Activated CD8-positive, alpha-beta memory T cell treated with anti-CD3 and anti-CD28 coated beads, Interleukin-2, amount 50 U/mL, for 24 hours (primary cell): ENCODE results near the gene CDC37L1.
"Not testable (repeated sequence)": the region's sequence is repeated elsewhere in the genome, so short reads cannot be mapped to it uniquely, and the experiment has no call there.

Experiments used
- DNase-seq: peaks from one replicate; pipeline ENCODE4 v3.0.0-alpha.2; 2020; ENCODE audit errors: extremely low read depth

CDC37L1 gene

GRCh38 chr9:4754530-4754929 is 75.2 kb downstream of the CDC37L1 start:
- DNase-seq: not testable (repeated sequence)

DNA sequence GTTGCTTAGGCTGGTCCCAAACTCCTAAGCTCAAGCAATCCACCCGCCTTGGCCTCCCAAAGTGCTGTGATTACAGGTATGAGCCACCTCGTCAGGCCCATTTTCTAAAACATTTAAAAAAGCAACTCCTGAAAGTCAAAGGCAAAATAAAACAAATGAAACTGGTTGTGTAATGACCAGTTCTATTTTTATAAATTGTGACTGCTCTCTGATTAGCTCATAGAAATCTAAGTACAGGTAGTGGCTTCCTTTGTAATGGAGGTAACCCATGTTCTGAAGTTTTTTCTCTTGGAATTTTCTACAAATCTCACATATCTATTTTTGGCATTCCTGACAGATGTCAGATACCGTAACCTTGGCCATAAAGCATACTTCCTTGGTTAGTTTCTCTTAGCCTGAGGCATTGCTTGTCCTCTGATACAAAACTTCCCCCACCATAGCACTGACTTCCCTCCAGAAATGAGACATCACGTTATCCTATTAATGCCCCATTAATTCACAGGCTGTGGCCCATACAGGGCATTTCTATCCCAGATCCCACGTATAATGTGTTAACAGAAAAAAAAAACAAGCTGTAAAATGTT is 75.7 kb downstream of the CDC37L1 start:
- no peak for DNase-seq

- no peak for DNase-seq
These were observed 77.1 kb downstream of the CDC37L1 start for GRCh38 chr9:4756420-4756819.
